ENCODE measurements around the gene TTC34. TPM values are rescaled to one million over a fixed set of nuclear protein-coding genes. Genes with fewer than 3 reads are reported as not detected.
A peak's percentile ranks its signal among the peaks of the same experiment; 100 is the strongest.

The TTC34 gene
- total and polyA plus RNA-seq, 7 donors, result 0.01 to 0.15 (median 0.04) TPM

GRCh38 chr1:2605509-2606395, 195.7 kb downstream of the TTC34 start:
- ATAC-seq (no peak), DNase-seq (peak in 1 of 2 donors; percentile 41)
- H3K9me3 ChIP-seq, result no peaks in the 10 kb centered on the region
- H3K36me3 ChIP-seq (ENCODE audit: insufficient read depth in 1 of 2, low read depth in 1 of 2), result no peaks in the 10 kb centered on the region
- H3K4me3 ChIP-seq, result no peak overlapping the region
- WGBS, 3 donors, result 65 to 70% (median 69%) methylated on average over 36 to 48 of the region's 48 CpGs
- no peak overlapping the region for H3K27ac ChIP-seq
- intact Hi-C loops (cut with DNase I), result no loop called here
- peaks cover 0 to 32% (median 8%) of the 10 kb centered on the region in 3 donors for H3K27me3 ChIP-seq (ENCODE audit: insufficient read depth in 3 of 3, low read length in 2 of 3)
- no peak for TF ChIP-seq CTCF (IDR thresholded peaks at IDR 0.05)
- no peaks in the 10 kb centered on the region for H3K4me1 ChIP-seq

- intact Hi-C loops (cut with DNase I), result no loop called here
- no peak for TF ChIP-seq CTCF (IDR thresholded peaks at IDR 0.05)
- H3K27me3 ChIP-seq (ENCODE audit: insufficient read depth in 3 of 3, low read length in 2 of 3), result peaks cover 0 to 32% (median 8%) of the 10 kb centered on the region in 3 donors
These were observed 196.5 kb downstream of the TTC34 start for GRCh38 chr1:2604844-2605508.

GRCh38 chr1:2604156-2604843, 197.2 kb downstream of the TTC34 start:
- no peaks in the 10 kb centered on the region for H3K4me1 ChIP-seq
- peaks cover 0 to 27% (median 5%) of the 10 kb centered on the region in 3 donors for H3K27me3 ChIP-seq (ENCODE audit: insufficient read depth in 3 of 3, low read length in 2 of 3)
- no peak for ATAC-seq
- peak in 1 of 2 donors; percentile 36 for DNase-seq
- TF ChIP-seq CTCF (IDR thresholded peaks at IDR 0.05), result no peak
- no peak overlapping the region for H3K27ac ChIP-seq
- 79 to 82% (median 80%) methylated on average over 17 to 19 of the region's 19 CpGs for WGBS, 3 donors
- no peaks in the 10 kb centered on the region for H3K36me3 ChIP-seq (ENCODE audit: insufficient read depth in 1 of 2, low read depth in 1 of 2)
- no peak overlapping the region for H3K4me3 ChIP-seq
- intact Hi-C loops (cut with DNase I), result no loop called here
- H3K9me3 ChIP-seq, result no peaks in the 10 kb centered on the region

More at GRCh38 chr1:2604844-2605508, 196.5 kb downstream of the TTC34 start:
- H3K9me3 ChIP-seq, result no peaks in the 10 kb centered on the region
- DNase-seq (peak in 1 of 2 donors; percentile 33), ATAC-seq (no peak)
- H3K4me1 ChIP-seq, result no peaks in the 10 kb centered on the region
- no peak overlapping the region for H3K4me3 ChIP-seq
- no peaks in the 10 kb centered on the region for H3K36me3 ChIP-seq (ENCODE audit: insufficient read depth in 1 of 2, low read depth in 1 of 2)
- WGBS, 3 donors, result 63 to 79% (median 72%) methylated on average over 14 of the region's 14 CpGs
- no peak overlapping the region for H3K27ac ChIP-seq

GRCh38 chr1:2603521-2604155, 197.9 kb downstream of the TTC34 start:
- Histone ChIP-seq H3K4me3 (no peak overlapping the region), H3K4me1 (no peaks in the 10 kb centered on the region), H3K36me3 (ENCODE audit: insufficient read depth in 1 of 2, low read depth in 1 of 2) (no peaks in the 10 kb centered on the region), H3K27me3 (ENCODE audit: insufficient read depth in 3 of 3, low read length in 2 of 3) (peaks cover 0 to 27% (median 5%) of the 10 kb centered on the region in 3 donors), H3K27ac (no peak overlapping the region), H3K9me3 (no peaks in the 10 kb centered on the region)
- DNase-seq, result no peak
- no peak for ATAC-seq
- intact Hi-C loops (cut with DNase I), result no loop called here
- no peak for TF ChIP-seq CTCF (IDR thresholded peaks at IDR 0.05)
- 67 to 79% (median 73%) methylated on average over 22 to 25 of the region's 25 CpGs for WGBS, 3 donors
